H1 (cell line): ENCODE results near the gene PRICKLE2. TPM values are rescaled to one million over a fixed set of nuclear protein-coding genes. Genes with fewer than 3 reads are reported as not detected.

Source experiments
- CTCF ChIA-PET: fragments of 300-600 bp; sonication (Branson Sonifier 250); formaldehyde crosslinking; loops from one replicate; lab custom pipeline; 2021; ENCODE audit not compliant: partially characterized antibody; lab: Charles Lee
- POLR2A ChIA-PET: fragments of 300-600 bp; sonication (Branson Sonifier 250); formaldehyde crosslinking; loops from one replicate; lab custom pipeline; 2021; ENCODE audit warnings: inconsistent platforms; ENCODE audit not compliant: partially characterized antibody; lab: Charles Lee
- DNase-seq, 2 experiments: peaks; one replicate each; pipeline versions ENCODE4 v3.0.0 to v3.0.0-alpha.2; 2010 to 2022; ENCODE audit warnings: low spot score in 2 of 2, low read depth in 1 of 2, mixed read lengths in 1 of 2
- FAIRE-seq: peaks from 2 replicates; lab custom pipeline; 2011; peaks lifted over from hg19 to GRCh38; lab: Jason Lieb, UNC
- H2AFZ ChIP-seq: 2 replicates; pipeline ENCODE4 v1.8.1; 2012; ENCODE audit warnings: low read length, inconsistent platforms
- H2AK5ac ChIP-seq: 2 replicates; pipeline ENCODE4 v1.6.1; 2013; ENCODE audit warnings: low read depth, low read length
- H2BK120ac ChIP-seq: replicated peaks from 2 replicates; pipeline ENCODE3; 2013; ENCODE audit warnings: low read depth, low read length, inconsistent platforms
- H2BK12ac ChIP-seq: 2 replicates; pipeline ENCODE4 v1.6.1; 2013; ENCODE audit warnings: low read depth, low read length
- H2BK15ac ChIP-seq: 2 replicates; pipeline ENCODE4 v1.6.1; 2013; ENCODE audit warnings: low read length
- H2BK20ac ChIP-seq: 2 replicates; pipeline ENCODE4 v1.6.1; 2013; ENCODE audit warnings: low read length
- H2BK5ac ChIP-seq: 2 replicates; pipeline ENCODE4 v1.6.1; 2013; ENCODE audit warnings: low read depth, low read length
- H3K14ac ChIP-seq: 2 replicates; pipeline ENCODE4 v1.6.1; 2013; ENCODE audit warnings: inconsistent platforms; ENCODE audit not compliant: insufficient read length
- H3K18ac ChIP-seq: 2 replicates; pipeline ENCODE4 v1.6.1; 2013; ENCODE audit warnings: low read length; ENCODE audit errors: extremely low read depth
- H3K23ac ChIP-seq: 2 replicates; pipeline ENCODE4 v1.6.1; 2013; ENCODE audit warnings: inconsistent platforms; ENCODE audit not compliant: insufficient read length
- H3K23me2 ChIP-seq: 2 replicates; pipeline ENCODE4 v1.6.1; 2013; ENCODE audit warnings: low read depth, low read length
- H3K27ac ChIP-seq: 2 replicates; pipeline ENCODE4 v1.6.1; 2011; ENCODE audit warnings: low read depth, low read length, inconsistent platforms
- H3K27me3 ChIP-seq, 4 experiments: replicated peaks in 1 of 4; 1 replicate in 1 of 4; 2 replicates in 3 of 4; pipeline versions ENCODE4 v1.6.1 to v1.8.1; 2011 to 2013; ENCODE audit warnings: low read length in 3 of 4, mild to moderate bottlenecking in 3 of 4, inconsistent platforms in 2 of 4, mixed read lengths in 2 of 4, moderate library complexity in 1 of 4; ENCODE audit not compliant: control insufficient read depth in 3 of 4, insufficient read depth in 3 of 4; ENCODE audit errors: extremely low read depth in 1 of 4
- H3K36me3 ChIP-seq, 4 experiments: 2 replicates each; pipeline versions ENCODE4 v1.6.1 to v1.8.1; 2011 to 2013; ENCODE audit warnings: mild to moderate bottlenecking in 4 of 4, low read length in 3 of 4, moderate library complexity in 2 of 4, control low read depth in 1 of 4, inconsistent platforms in 1 of 4; ENCODE audit not compliant: insufficient read depth in 4 of 4, control insufficient read depth in 2 of 4
- H3K4ac ChIP-seq: replicated peaks from 2 replicates; pipeline ENCODE3; 2013; ENCODE audit warnings: low read length, low read depth, mixed read lengths, inconsistent platforms; ENCODE audit not compliant: insufficient read length
- H3K4me1 ChIP-seq, 4 experiments: replicated peaks in 1 of 4; 1 replicate in 1 of 4; 2 replicates in 3 of 4; pipeline versions ENCODE4 v1.6.1 to v1.8.1; 2011 to 2013; ENCODE audit warnings: low read length in 3 of 4, inconsistent platforms in 2 of 4, mixed read lengths in 1 of 4; ENCODE audit not compliant: insufficient read depth in 4 of 4, control insufficient read depth in 3 of 4
- H3K4me2 ChIP-seq, 2 experiments: 2 replicates each; pipeline versions ENCODE4 v1.6.1 to v1.8.1; 2011 to 2013; ENCODE audit warnings: low read depth in 2 of 2, low read length in 2 of 2, control low read depth in 1 of 2, inconsistent platforms in 1 of 2, mild to moderate bottlenecking in 1 of 2; ENCODE audit not compliant: insufficient read depth in 1 of 2
- H3K4me3 ChIP-seq, 4 experiments: fragments of 200-600, 300-600 bp in 1 of 4; sonication (generic), shearing (Covaris generic), sonication (Bioruptor Twin) in 1 of 4; 2 replicates each; pipeline versions ENCODE4 v1.5.1 to v1.8.1; 2011 to 2016; ENCODE audit warnings: low read length in 4 of 4, low read depth in 3 of 4, control low read depth in 2 of 4, inconsistent platforms in 2 of 4, mild to moderate bottlenecking in 2 of 4, mixed read lengths in 1 of 4, moderate library complexity in 1 of 4; ENCODE audit not compliant: insufficient read depth in 2 of 4; ENCODE audit errors: extremely low read depth in 1 of 4
- H3K56ac ChIP-seq: replicated peaks from 2 replicates; pipeline ENCODE3; 2013; ENCODE audit warnings: low read depth, mild to moderate bottlenecking, mixed read lengths, low read length, inconsistent platforms; ENCODE audit not compliant: insufficient read length
- H3K79me1 ChIP-seq: 2 replicates; pipeline ENCODE4 v1.6.1; 2013; ENCODE audit warnings: low read depth, low read length, control low read depth
- H3K79me2 ChIP-seq, 2 experiments: 2 replicates each; pipeline versions ENCODE4 v1.6.1 to v1.8.1; 2012 to 2013; ENCODE audit warnings: low read length in 2 of 2, mild to moderate bottlenecking in 2 of 2, inconsistent platforms in 1 of 2; ENCODE audit not compliant: insufficient read depth in 2 of 2, control insufficient read depth in 1 of 2
- H3K9ac ChIP-seq, 4 experiments: replicated peaks in 1 of 4; 1 replicate in 1 of 4; 2 replicates in 3 of 4; pipeline versions ENCODE4 v1.6.1 to v1.8.1; 2011 to 2013; ENCODE audit warnings: low read depth in 3 of 4, low read length in 3 of 4, control low read depth in 2 of 4, mild to moderate bottlenecking in 2 of 4, moderate library complexity in 2 of 4, inconsistent platforms in 1 of 4; ENCODE audit errors: extremely low read depth in 1 of 4
- H3K9me3 ChIP-seq, 2 experiments: 2 replicates each; pipeline versions ENCODE4 v1.6.1 to v1.8.1; 2012 to 2013; ENCODE audit warnings: mild to moderate bottlenecking in 2 of 2, moderate library complexity in 2 of 2, control low read depth in 1 of 2, inconsistent platforms in 1 of 2, low read depth in 1 of 2, low read length in 1 of 2, mixed read lengths in 1 of 2; ENCODE audit not compliant: insufficient read depth in 2 of 2
- H4K20me1 ChIP-seq, 2 experiments: replicated peaks in 1 of 2; 2 replicates each; pipeline versions ENCODE3 to v1.8.1; 2011 to 2013; ENCODE audit warnings: inconsistent platforms in 2 of 2, low read length in 2 of 2, mild to moderate bottlenecking in 1 of 2; ENCODE audit not compliant: insufficient read depth in 2 of 2, control insufficient read depth in 1 of 2
- H4K5ac ChIP-seq: 2 replicates; pipeline ENCODE4 v1.6.1; 2013; ENCODE audit warnings: low read length, low read depth, mixed read lengths, inconsistent platforms; ENCODE audit not compliant: insufficient read length
- H4K8ac ChIP-seq: 2 replicates; pipeline ENCODE4 v1.8.0; 2013; ENCODE audit warnings: mild to moderate bottlenecking, moderate library complexity, low read length, inconsistent platforms; ENCODE audit not compliant: insufficient read depth; ENCODE audit errors: extremely low read depth
- H4K91ac ChIP-seq: replicated peaks from 2 replicates; pipeline ENCODE3; 2013; ENCODE audit warnings: low read length, mixed read lengths, inconsistent platforms; ENCODE audit not compliant: insufficient read length
- ASH2L ChIP-seq: fragments of 200-600, 300-600 bp; sonication (generic); IDR thresholded peaks from one replicate; pipeline ENCODE4 v1.7.1; 2017; ENCODE audit warnings: low read length
- GTF2F1 ChIP-seq: IDR thresholded peaks from 2 replicates; pipeline ENCODE4 v1.6.1; 2012; ENCODE audit warnings: low read depth, low read length, improper control_type of control experiment, borderline replicate concordance
- MAFK ChIP-seq: IDR thresholded peaks from 2 replicates; pipeline ENCODE4 v1.6.1; 2012; ENCODE audit warnings: low read depth, mild to moderate bottlenecking, improper control_type of control experiment, low read length
- RNF2 ChIP-seq: fragments of 200-900, 300-1000 bp; sonication (generic); IDR thresholded peaks from 2 replicates; pipeline ENCODE4 v1.7.1; 2016; ENCODE audit warnings: borderline replicate concordance, low read depth, mild to moderate bottlenecking, antibody characterized with exemption, low read length; ENCODE audit not compliant: poor library complexity, severe bottlenecking; ENCODE audit errors: missing control alignments
- RXRA ChIP-seq: IDR thresholded peaks from 2 replicates; pipeline ENCODE4 v1.6.1; 2011; ENCODE audit warnings: low read depth, mild to moderate bottlenecking, low read length, moderate library complexity; ENCODE audit not compliant: insufficient read depth
- SRF ChIP-seq: IDR thresholded peaks from 2 replicates; pipeline ENCODE4 v1.6.1; 2011; ENCODE audit warnings: mild to moderate bottlenecking, low read depth, low read length, moderate library complexity
- ZNF274 ChIP-seq: IDR thresholded peaks from 2 replicates; pipeline ENCODE4 v1.7.0; 2012; ENCODE audit warnings: low read length, borderline replicate concordance; ENCODE audit errors: extremely low read depth
- WGBS, 2 experiments: shearing (Covaris generic) in 1 of 2; methylation state at CpG; one replicate each; pipeline versions ENCODE4 v1.1.6 to v1.1.7; 2013 to 2015; ENCODE audit warnings: low lambda C conversion rate in 2 of 2, mixed read lengths in 2 of 2, inconsistent platforms in 1 of 2, low coverage in 1 of 2, missing lambda C conversion rate in 1 of 2; ENCODE audit not compliant: insufficient replicate concordance in 2 of 2, insufficient coverage in 1 of 2, insufficient read length in 1 of 2; ENCODE audit errors: extremely low coverage in 1 of 2, missing lambda C conversion rate in 1 of 2; 5-methylcytosine and 5-hydroxymethylcytosine counted together
- polyA plus RNA-seq, 7 experiments: library from polyadenylated mRNA; depleted of rRNA in 3 of 7; stranded (reverse) in 5 of 7; unstranded in 2 of 7; fragments of >200 nt in 5 of 7; fragments of 200-250 nt in 2 of 7; gene quantifications; 1 replicate in 5 of 7; 2 replicates in 1 of 7; 4 replicates in 1 of 7; pipeline versions ENCODE4 v1.2.1 to v1.2.3, GENCODE V29; 2011 to 2013; ENCODE audit warnings: missing spikeins in 2 of 7, mixed read lengths in 2 of 7
- total RNA-seq: library from RNA; stranded (reverse); fragmentation: NEBNext Ultra II Directional; extraction: Animal tissue kit (Norgen Biotek cat#: 25700); gene quantifications from 2 replicates; pipeline ENCODE4 v1.2.1, GENCODE V29; 2021

Gene PRICKLE2
- total and polyA plus RNA-seq, 2 of the 8 experiments (the other 6 are each of a cell fraction or from before 2014, with no cell fraction given): 2.9 to 8.0 TPM

GRCh38 chr3:64120876-64121275, 104.4 kb downstream of the PRICKLE2 start:
- H3K9ac ChIP-seq: no peak overlapping the region
- H3K4ac ChIP-seq: no peak overlapping the region
- no peaks in the 10 kb centered on the region for H3K36me3 ChIP-seq
- H3K18ac ChIP-seq: no peak overlapping the region
- H2BK20ac ChIP-seq: no peak overlapping the region
- FAIRE-seq (no peak), DNase-seq (peak in 1 of 2 experiments; percentile 27)
- no peak overlapping the region for H4K91ac ChIP-seq
- CTCF ChIA-PET: interaction anchor here (0.5 to 1.2 kb wide), 4 partner anchors 88 to 1159 kb away, joined by 3 read pairs; partner anchors contain the start of gene PSMD6
- no peak overlapping the region for H4K8ac ChIP-seq
- no peak overlapping the region for H3K14ac ChIP-seq
- H3K56ac ChIP-seq: no peak overlapping the region
- H2BK15ac ChIP-seq: no peak overlapping the region
- no peak overlapping the region for H4K5ac ChIP-seq
- no peak overlapping the region for H3K27ac ChIP-seq
- 89% methylated on average over 5 of the region's 5 CpGs; no CpG with 5 or more reads in 1 of the 2 experiments for WGBS, 2 experiments
- H2BK120ac ChIP-seq: no peak overlapping the region
- no peak overlapping the region for H2AFZ ChIP-seq
- H3K4me1 ChIP-seq: peaks cover 0 to 3% (median 0%) of the 10 kb centered on the region in 4 experiments; a peak in 1 of 7 replicates
- no peaks in the 10 kb centered on the region for H3K27me3 ChIP-seq
- H3K9me3 ChIP-seq: no peaks in the 10 kb centered on the region
- H3K4me2 ChIP-seq: no peak overlapping the region
- H2AK5ac ChIP-seq: no peak overlapping the region
- H3K23me2 ChIP-seq: no peaks in the 10 kb centered on the region
- no peak overlapping the region for H2BK5ac ChIP-seq
- no peaks in the 10 kb centered on the region for H3K79me2 ChIP-seq
- H3K79me1 ChIP-seq: no peaks in the 10 kb centered on the region
- POLR2A ChIA-PET: interaction anchor here (1.5 kb wide), 1 partner anchor 9 kb away, joined by 3 read pairs; no protein-coding TSS in a partner anchor
- no peak overlapping the region for H3K23ac ChIP-seq
- TF ChIP-seq RNF2 (no peak), GTF2F1 (no peak), ZNF274 (no peak), RXRA (no peak), ASH2L (no peak), MAFK (no peak), SRF (no peak)
- no peak overlapping the region for H3K4me3 ChIP-seq
- no peak overlapping the region for H2BK12ac ChIP-seq
- H4K20me1 ChIP-seq: no peaks in the 10 kb centered on the region
